ENCODE results near the gene PPP6R2.
A peak's percentile ranks its signal among the peaks of the same experiment; 100 is the strongest.

DNA sequence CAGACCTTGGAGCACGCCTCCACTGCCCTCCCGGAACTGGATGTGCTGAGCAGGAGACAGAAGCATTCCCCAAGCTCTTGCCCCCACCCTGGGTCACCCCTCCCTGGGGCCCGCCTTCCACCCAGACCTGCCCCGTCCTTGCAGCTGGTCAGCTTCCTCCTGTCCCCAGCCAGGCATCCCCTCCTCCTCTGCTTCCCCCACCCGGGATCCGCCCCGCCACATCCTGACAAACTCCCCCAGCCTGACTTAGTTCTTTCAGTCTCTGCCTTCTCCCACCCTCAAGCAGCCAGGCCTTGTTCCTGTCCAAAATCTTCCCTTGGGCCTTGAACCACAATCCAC is 34.6 kb upstream of the PPP6R2 start:
- TF ChIP-seq, protein P1, sequence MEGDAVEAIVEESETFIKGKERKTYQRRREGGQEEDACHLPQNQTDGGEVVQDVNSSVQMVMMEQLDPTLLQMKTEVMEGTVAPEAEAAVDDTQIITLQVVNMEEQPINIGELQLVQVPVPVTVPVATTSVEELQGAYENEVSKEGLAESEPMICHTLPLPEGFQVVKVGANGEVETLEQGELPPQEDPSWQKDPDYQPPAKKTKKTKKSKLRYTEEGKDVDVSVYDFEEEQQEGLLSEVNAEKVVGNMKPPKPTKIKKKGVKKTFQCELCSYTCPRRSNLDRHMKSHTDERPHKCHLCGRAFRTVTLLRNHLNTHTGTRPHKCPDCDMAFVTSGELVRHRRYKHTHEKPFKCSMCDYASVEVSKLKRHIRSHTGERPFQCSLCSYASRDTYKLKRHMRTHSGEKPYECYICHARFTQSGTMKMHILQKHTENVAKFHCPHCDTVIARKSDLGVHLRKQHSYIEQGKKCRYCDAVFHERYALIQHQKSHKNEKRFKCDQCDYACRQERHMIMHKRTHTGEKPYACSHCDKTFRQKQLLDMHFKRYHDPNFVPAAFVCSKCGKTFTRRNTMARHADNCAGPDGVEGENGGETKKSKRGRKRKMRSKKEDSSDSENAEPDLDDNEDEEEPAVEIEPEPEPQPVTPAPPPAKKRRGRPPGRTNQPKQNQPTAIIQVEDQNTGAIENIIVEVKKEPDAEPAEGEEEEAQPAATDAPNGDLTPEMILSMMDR (IDR thresholded peaks at IDR 0.05): no peak
- TF ChIP-seq POLR2A (IDR thresholded peaks at IDR 0.05): peak in 1 of 4 donors; percentile 43
